Vagina (tissue), 2 donors: ENCODE measurements around the gene ZNF791. TPM values are rescaled to one million over a fixed set of nuclear protein-coding genes. Genes with fewer than 3 reads are reported as not detected.

Experiments
- DNase-seq, 2 donors: peaks; one replicate each; pipeline ENCODE4 v3.0.0-alpha.2; 2017; ENCODE audit errors: extremely low spot score in 2 of 2
- H3K27ac ChIP-seq: fragments of 200-600 bp; sonication (generic); one replicate; pipeline ENCODE4 v1.5.1; 2019
- H3K27me3 ChIP-seq: fragments of 200-600 bp; sonication (generic); one replicate; pipeline ENCODE4 v1.5.1; 2019
- H3K36me3 ChIP-seq, 2 donors: fragments of 200-600 bp; sonication (generic); one replicate each; pipeline ENCODE4 v1.5.1; 2017 to 2019
- H3K4me1 ChIP-seq: fragments of 200-600 bp; sonication (generic); one replicate; pipeline ENCODE4 v1.5.1; 2019
- H3K4me3 ChIP-seq, 2 donors: fragments of 200-600 bp; sonication (generic); 1 replicate in 1 of 2; 2 replicates in 1 of 2; pipeline ENCODE4 v1.5.1; 2016 to 2019
- H3K9me3 ChIP-seq: fragments of 200-600 bp; sonication (generic); one replicate; pipeline ENCODE4 v1.5.1; 2019
- CTCF ChIP-seq, 3 experiments: fragments of 450-650 bp in 2 of 3; fragments of 200-600 bp in 1 of 3; sonication (generic) in 1 of 3; IDR thresholded peaks; one replicate each; pipeline ENCODE4 v1.5.1; 2017 to 2019; ENCODE audit warnings: antibody characterized with exemption in 3 of 3, mild to moderate bottlenecking in 2 of 3, moderate library complexity in 2 of 3
- POLR2A ChIP-seq, 2 donors: fragments of 450-650 bp; IDR thresholded peaks; one replicate each; pipeline ENCODE4 v1.6.1; 2017; ENCODE audit warnings: antibody characterized with exemption in 2 of 2, mild to moderate bottlenecking in 2 of 2, moderate library complexity in 2 of 2
- POLR2AphosphoS5 ChIP-seq, 2 donors: sonication (generic); formaldehyde crosslinking; IDR thresholded peaks; one replicate each; pipeline ENCODE4 v1.9.0; 2017; ENCODE audit warnings: antibody characterized with exemption in 2 of 2, mild to moderate bottlenecking in 2 of 2, low read depth in 1 of 2; ENCODE audit not compliant: insufficient read depth in 1 of 2
- intact Hi-C: fragments of 100-400 bp; cut with DNase I; formaldehyde crosslinking; loops from one replicate; pipeline ENCODE4 v1.15.1; 2023
- total RNA-seq: library from RNA; depleted of rRNA; stranded (reverse); fragments of >200 nt; gene quantifications from one replicate; pipeline ENCODE4 v1.2.3, GENCODE V29; 2016

ZNF791 gene
- total RNA-seq, 1 donor from 2014 or later = 17.9 TPM

- H3K4me1 ChIP-seq = peaks cover 19% of the 10 kb centered on the region
- intact Hi-C loops = no loop called here
- no peaks in the 10 kb centered on the region for H3K9me3 ChIP-seq
- no peak overlapping the region for H3K27ac ChIP-seq
- H3K36me3 ChIP-seq = peaks cover 0 to 4% of the 10 kb centered on the region in 2 donors
- no peak overlapping the region for H3K4me3 ChIP-seq
- DNase-seq = no peak
- no peaks in the 10 kb centered on the region for H3K27me3 ChIP-seq
- TF ChIP-seq CTCF (IDR thresholded peaks at IDR 0.05) (no peak), POLR2AphosphoS5 (IDR thresholded peaks at IDR 0.05; ENCODE audit: insufficient read depth in 1 of 2, low read depth in 1 of 2) (no peak), POLR2A (IDR thresholded peaks at IDR 0.05) (no peak)
Observed at GRCh38 chr19:12649941-12650340, 39.2 kb downstream of the ZNF791 start.

- intact Hi-C loops = no loop called here
- Histone ChIP-seq H3K9me3 (no peaks in the 10 kb centered on the region), H3K36me3 (peaks cover 0 to 13% of the 10 kb centered on the region in 2 donors), H3K4me1 (peaks cover 17% of the 10 kb centered on the region), H3K4me3 (no peak overlapping the region), H3K27ac (no peak overlapping the region), H3K27me3 (no peaks in the 10 kb centered on the region)
- no peak for TF ChIP-seq POLR2A (IDR thresholded peaks at IDR 0.05)
- no peak for TF ChIP-seq POLR2AphosphoS5 (IDR thresholded peaks at IDR 0.05; ENCODE audit: insufficient read depth in 1 of 2, low read depth in 1 of 2)
- no peak for TF ChIP-seq CTCF (IDR thresholded peaks at IDR 0.05)
- DNase-seq = no peak
Observed at GRCh38 chr19:12652219-12652618, 41.5 kb downstream of the ZNF791 start.

- Histone ChIP-seq H3K9me3 (no peaks in the 10 kb centered on the region), H3K4me1 (no peaks in the 10 kb centered on the region), H3K4me3 (no peak overlapping the region), H3K36me3 (peaks cover 0 to 22% of the 10 kb centered on the region in 2 donors), H3K27ac (no peak overlapping the region), H3K27me3 (no peaks in the 10 kb centered on the region)
- no peak for DNase-seq
- TF ChIP-seq POLR2A (IDR thresholded peaks at IDR 0.05) (no peak), CTCF (IDR thresholded peaks at IDR 0.05) (no peak)
- intact Hi-C loops = no loop called here
Observed at GRCh38 chr19:12655546-12655945, 44.8 kb downstream of the ZNF791 start.

- Histone ChIP-seq H3K36me3 (peaks cover 0 to 34% of the 10 kb centered on the region in 2 donors), H3K4me1 (no peaks in the 10 kb centered on the region), H3K9me3 (no peaks in the 10 kb centered on the region), H3K27me3 (no peaks in the 10 kb centered on the region), H3K27ac (no peak overlapping the region), H3K4me3 (no peak overlapping the region)
- DNase-seq = no peak
- no peak for TF ChIP-seq CTCF (IDR thresholded peaks at IDR 0.05)
- TF ChIP-seq POLR2A (IDR thresholded peaks at IDR 0.05) = no peak
- intact Hi-C loops = no loop called here
Observed at GRCh38 chr19:12656899-12657571, 46.3 kb downstream of the ZNF791 start.

GRCh38 chr19:12657966-12658365, 47.2 kb downstream of the ZNF791 start:
- Histone ChIP-seq H3K27me3 (no peaks in the 10 kb centered on the region), H3K36me3 (peaks cover 0 to 44% of the 10 kb centered on the region in 2 donors), H3K4me3 (no peak overlapping the region), H3K4me1 (no peaks in the 10 kb centered on the region), H3K9me3 (no peaks in the 10 kb centered on the region), H3K27ac (no peak overlapping the region)
- no peak for TF ChIP-seq CTCF (IDR thresholded peaks at IDR 0.05)
- no peak for TF ChIP-seq POLR2AphosphoS5 (IDR thresholded peaks at IDR 0.05; ENCODE audit: insufficient read depth in 1 of 2, low read depth in 1 of 2)
- TF ChIP-seq POLR2A (IDR thresholded peaks at IDR 0.05) = no peak
- intact Hi-C loops = no loop called here
- no peak for DNase-seq
